ENCODE results near the gene DCAF8.

Gene DCAF8

GRCh38 chr1:160224606-160225005 is 37.7 kb downstream of the DCAF8 start:
- no peak for DNase-seq

GRCh38 chr1:160222546-160222945 is 39.8 kb downstream of the DCAF8 start:
- DNase-seq: no peak

GRCh38 chr1:160221089-160221488 is 41.3 kb downstream of the DCAF8 start:
- no peak for DNase-seq

- DNase-seq: no peak
Observed at GRCh38 chr1:160220301-160220700, 42.0 kb downstream of the DCAF8 start.

GRCh38 chr1:160219062-160219929 is 43.1 kb downstream of the DCAF8 start:
- DNase-seq: peak; percentile 17

- DNase-seq: no peak
Observed at GRCh38 chr1:160217481-160218051, 44.8 kb downstream of the DCAF8 start.

GRCh38 chr1:160216301-160216700 is 46.0 kb downstream of the DCAF8 start:
- no peak for DNase-seq

- DNase-seq: no peak
Observed at GRCh38 chr1:160214481-160215140, 47.7 kb downstream of the DCAF8 start.

GRCh38 chr1:160211046-160211790 is 51.1 kb downstream of the DCAF8 start:
- no peak for DNase-seq

- no peak for DNase-seq
Observed at GRCh38 chr1:160210561-160210960, 51.8 kb downstream of the DCAF8 start.

- DNase-seq: no peak
Observed at GRCh38 chr1:160209321-160210046, 52.9 kb downstream of the DCAF8 start.

GRCh38 chr1:160208557-160209320 is 53.6 kb downstream of the DCAF8 start:
- DNase-seq: no peak

- DNase-seq: no peak
Observed at GRCh38 chr1:160207771-160208556, 54.4 kb downstream of the DCAF8 start.

GRCh38 chr1:160207118-160207650 is 55.2 kb downstream of the DCAF8 start:
- no peak for DNase-seq

GRCh38 chr1:160206421-160207117 is 55.8 kb downstream of the DCAF8 start:
- no peak for DNase-seq

- peak; percentile 71 for DNase-seq
Observed at GRCh38 chr1:160206036-160206389, 56.3 kb downstream of the DCAF8 start.

- DNase-seq: peak; percentile 87
Observed at GRCh38 chr1:160205242-160206035, 56.9 kb downstream of the DCAF8 start, which contains the start of gene PEA15. PEA15 (plus strand) TSS chr1:160205384; CDS start chr1:160211545, 6,161 bp downstream.

- DNase-seq: peak; percentile 13
Observed at GRCh38 chr1:160204526-160205241, 57.7 kb downstream of the DCAF8 start.

Data from CD4-positive, alpha-beta T cell treated with Interleukin-17A for 4 hours (primary cell).